ENCODE measurements around the gene B4GALT1.

- TF ChIP-seq CTCF (conservative IDR thresholded peaks at IDR 0.05 in 1 of 2, IDR thresholded peaks at IDR 0.05 in 1 of 2; ENCODE audit: low read depth in 1 of 2, low read length in 2 of 2) (no peak), EZH2 (IDR thresholded peaks at IDR 0.05; ENCODE audit: low read length, missing control alignments) (no peak)
Observed at GRCh38 chr9:33082128-33082527, 85.0 kb downstream of the B4GALT1 start.
